K562 (cell line): ENCODE results near the gene HYOU1. TPM values are rescaled to one million over a fixed set of nuclear protein-coding genes. Genes with fewer than 3 reads are reported as not detected.

ENCODE experiments used
- IRF9 ChIP-seq: fragments of 450-650 bp; IDR thresholded peaks from 2 replicates; pipeline ENCODE4 v1.6.1; 2016; ENCODE audit warnings: missing biosample characterization, missing genetic modification characterization
- ZNF316 ChIP-seq: fragments of 450-650 bp; IDR thresholded peaks from 2 replicates; pipeline ENCODE4 v1.6.1; 2016
- polyA plus RNA-seq, 8 experiments: library from polyadenylated mRNA; depleted of rRNA in 4 of 8; stranded (reverse) in 5 of 8; unstranded in 3 of 8; fragments of >200 nt; fragmentation: Nextera tagmentation in 2 of 8; fragmentation: Illumina TruSeq in 1 of 8; extraction: Ambion mirVana in 2 of 8; extraction: Trizol in 1 of 8; gene quantifications; 2 replicates each; pipeline versions ENCODE4 v1.2.1 to v1.2.3, GENCODE V29; 2011 to 2014; ENCODE audit warnings: inconsistent platforms in 1 of 8, missing spikeins in 1 of 8
- total RNA-seq, 7 experiments: library from RNA; depleted of rRNA in 6 of 7; stranded (reverse); fragments of >200 nt in 6 of 7; fragmentation: Illumina TruSeq in 2 of 7; extraction: Trizol in 2 of 7; gene quantifications; 2 replicates each; pipeline versions ENCODE4 v1.2.1 to v1.2.3, GENCODE V29; 2011 to 2021; ENCODE audit warnings: low replicate concordance in 1 of 7
- TF ChIP-seq, protein P1 (sequence below): fragments of 450-650 bp; IDR thresholded peaks from 2 replicates; pipeline ENCODE4 v1.6.1; 2016; ENCODE audit warnings: low read depth

HYOU1 gene
- total and polyA plus RNA-seq, 9 of the 15 experiments (the other 6 are each of a cell fraction or from before 2014, with no cell fraction given), result 19.5 to 197 (median 128) TPM

GRCh38 chr11:119052163-119052814, 4.7 kb downstream of the HYOU1 start (continued):
- TF ChIP-seq, protein P1, sequence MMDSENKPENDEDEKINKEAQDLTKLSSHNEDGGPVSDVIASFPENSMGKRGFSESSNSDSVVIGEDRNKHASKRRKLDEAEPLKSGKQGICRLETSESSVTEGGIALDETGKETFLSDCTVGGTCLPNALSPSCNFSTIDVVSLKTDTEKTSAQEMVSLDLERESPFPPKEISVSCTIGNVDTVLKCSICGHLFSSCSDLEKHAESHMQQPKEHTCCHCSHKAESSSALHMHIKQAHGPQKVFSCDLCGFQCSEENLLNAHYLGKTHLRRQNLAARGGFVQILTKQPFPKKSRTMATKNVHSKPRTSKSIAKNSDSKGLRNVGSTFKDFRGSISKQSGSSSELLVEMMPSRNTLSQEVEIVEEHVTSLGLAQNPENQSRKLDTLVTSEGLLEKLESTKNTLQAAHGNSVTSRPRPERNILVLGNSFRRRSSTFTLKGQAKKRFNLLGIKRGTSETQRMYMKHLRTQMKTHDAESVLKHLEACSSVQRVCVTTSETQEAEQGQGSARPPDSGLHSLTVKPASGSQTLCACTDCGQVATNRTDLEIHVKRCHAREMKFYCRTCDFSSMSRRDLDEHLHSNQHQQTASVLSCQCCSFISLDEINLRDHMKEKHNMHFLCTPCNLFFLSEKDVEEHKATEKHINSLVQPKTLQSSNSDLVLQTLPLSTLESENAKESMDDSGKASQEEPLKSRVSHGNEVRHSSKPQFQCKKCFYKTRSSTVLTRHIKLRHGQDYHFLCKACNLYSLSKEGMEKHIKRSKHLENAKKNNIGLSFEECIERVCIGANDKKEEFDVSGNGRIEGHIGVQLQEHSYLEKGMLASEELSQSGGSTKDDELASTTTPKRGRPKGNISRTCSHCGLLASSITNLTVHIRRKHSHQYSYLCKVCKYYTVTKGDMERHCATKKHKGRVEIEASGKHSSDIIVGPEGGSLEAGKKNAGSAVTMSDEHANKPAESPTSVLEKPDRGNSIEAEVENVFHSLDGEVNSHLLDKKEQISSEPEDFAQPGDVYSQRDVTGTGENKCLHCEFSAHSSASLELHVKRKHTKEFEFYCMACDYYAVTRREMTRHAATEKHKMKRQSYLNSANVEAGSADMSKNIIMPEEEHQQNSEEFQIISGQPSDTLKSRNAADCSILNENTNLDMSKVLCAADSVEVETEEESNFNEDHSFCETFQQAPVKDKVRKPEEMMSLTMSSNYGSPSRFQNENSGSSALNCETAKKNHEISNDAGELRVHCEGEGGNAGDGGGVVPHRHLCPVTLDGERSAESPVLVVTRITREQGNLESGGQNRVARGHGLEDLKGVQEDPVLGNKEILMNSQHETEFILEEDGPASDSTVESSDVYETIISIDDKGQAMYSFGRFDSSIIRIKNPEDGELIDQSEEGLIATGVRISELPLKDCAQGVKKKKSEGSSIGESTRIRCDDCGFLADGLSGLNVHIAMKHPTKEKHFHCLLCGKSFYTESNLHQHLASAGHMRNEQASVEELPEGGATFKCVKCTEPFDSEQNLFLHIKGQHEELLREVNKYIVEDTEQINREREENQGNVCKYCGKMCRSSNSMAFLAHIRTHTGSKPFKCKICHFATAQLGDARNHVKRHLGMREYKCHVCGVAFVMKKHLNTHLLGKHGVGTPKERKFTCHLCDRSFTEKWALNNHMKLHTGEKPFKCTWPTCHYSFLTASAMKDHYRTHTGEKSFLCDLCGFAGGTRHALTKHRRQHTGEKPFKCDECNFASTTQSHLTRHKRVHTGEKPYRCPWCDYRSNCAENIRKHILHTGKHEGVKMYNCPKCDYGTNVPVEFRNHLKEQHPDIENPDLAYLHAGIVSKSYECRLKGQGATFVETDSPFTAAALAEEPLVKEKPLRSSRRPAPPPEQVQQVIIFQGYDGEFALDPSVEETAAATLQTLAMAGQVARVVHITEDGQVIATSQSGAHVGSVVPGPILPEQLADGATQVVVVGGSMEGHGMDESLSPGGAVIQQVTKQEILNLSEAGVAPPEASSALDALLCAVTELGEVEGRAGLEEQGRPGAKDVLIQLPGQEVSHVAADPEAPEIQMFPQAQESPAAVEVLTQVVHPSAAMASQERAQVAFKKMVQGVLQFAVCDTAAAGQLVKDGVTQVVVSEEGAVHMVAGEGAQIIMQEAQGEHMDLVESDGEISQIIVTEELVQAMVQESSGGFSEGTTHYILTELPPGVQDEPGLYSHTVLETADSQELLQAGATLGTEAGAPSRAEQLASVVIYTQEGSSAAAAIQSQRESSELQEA, result no peak
- TF ChIP-seq IRF9 (tag), result no peak
- no peak for TF ChIP-seq ZNF316
